DMS53 treated with DMSO at 0.1 percent for 48 hours (cell line): ENCODE results near the gene COLEC12.
"Not testable (repeated sequence)": the region's sequence is repeated elsewhere in the genome, so short reads cannot be mapped to it uniquely, and the experiment has no call there.

Source experiments
- DNase-seq: peaks from one replicate; lab custom pipeline; 2025; ENCODE audit not compliant: unreplicated experiment; lab: John Stamatoyannopoulos, UW

The COLEC12 gene

DNA sequence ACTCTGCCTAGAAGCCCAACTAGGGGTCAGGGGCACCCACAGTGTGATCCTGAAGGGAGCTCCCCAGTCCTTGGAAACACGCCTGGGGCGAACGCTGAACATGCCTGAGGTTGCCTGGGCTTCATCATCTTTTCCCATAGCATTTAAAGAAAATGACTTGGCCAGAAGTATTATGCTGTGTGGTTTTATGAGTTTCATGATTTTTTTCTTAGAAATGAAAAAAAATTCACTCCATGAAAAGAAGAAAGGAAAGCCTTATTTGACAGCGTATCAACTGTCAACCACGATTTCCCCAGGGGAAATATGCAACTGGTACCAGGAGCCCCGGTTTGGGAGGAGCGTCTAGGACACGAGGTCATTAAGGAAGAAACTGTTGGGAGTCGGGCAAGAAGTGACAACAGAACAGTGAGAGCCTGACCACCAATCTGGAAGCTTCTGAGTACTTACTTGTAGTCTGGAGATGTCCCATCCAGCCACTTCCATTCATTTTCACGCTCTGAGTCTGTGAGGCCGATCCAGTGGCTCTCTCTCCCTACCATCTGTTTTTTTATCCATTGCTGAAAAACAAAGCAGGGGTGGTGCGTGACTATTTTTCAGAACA lies 169.2 kb downstream of the COLEC12 start:
- no peak for DNase-seq

DNA sequence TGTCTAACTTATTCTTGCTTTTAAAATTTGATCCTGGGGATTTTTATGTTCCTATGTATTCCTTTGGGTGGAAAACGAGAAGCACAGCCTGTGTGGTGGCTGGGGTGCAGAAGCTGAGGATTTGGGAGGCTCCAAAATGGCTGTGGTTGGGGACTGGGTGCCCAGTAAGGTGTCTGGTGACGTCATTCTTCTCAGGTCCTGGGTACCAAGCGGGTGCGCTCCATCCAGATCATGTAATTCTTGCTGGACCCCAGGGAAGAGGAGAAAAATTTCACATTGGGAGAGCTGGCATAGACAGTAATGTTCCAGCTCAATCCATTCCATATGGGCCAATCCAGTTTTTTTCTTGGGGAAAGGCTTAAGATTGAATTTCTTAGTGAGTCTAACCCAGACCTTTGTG lies 171.6 kb downstream of the COLEC12 start:
- no peak for DNase-seq

DNA sequence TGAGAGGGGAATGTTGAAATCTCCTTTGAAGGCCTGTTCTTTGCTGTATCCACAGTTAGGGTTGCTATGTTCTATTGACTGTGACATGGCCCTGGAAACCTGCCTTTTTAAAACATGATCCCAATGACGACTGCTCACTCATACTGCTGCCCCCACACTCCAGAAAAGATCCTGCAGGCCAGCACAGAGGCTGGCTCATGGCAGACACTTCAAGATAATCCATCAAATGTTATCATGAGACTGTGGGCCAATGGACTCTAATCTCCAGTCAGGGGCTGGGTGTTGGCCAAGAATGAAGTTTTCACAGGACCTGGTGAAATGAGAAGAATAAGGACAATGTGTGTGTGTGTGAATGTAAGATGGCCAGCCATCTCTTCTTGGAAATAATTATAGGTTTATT lies 173.7 kb downstream of the COLEC12 start:
- no peak for DNase-seq

DNA sequence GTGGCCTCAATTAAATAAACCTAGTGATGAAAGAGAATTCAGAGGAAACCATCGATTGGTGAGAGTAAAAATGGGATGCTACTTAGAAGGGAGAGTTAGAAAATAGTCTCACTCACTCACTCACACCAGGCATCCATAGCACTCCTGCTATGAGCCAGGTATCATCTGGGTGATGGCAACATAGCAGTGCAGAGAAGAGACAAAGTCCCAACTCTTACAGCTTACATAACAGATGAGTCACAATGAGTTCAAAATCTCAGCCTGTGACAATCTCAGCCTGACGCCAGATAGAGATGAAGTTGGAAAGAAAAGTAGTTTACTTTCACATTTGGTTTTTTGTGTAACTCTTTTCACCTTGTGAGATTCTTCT lies 177.3 kb downstream of the COLEC12 start:
- peak; percentile 12 for DNase-seq

DNA sequence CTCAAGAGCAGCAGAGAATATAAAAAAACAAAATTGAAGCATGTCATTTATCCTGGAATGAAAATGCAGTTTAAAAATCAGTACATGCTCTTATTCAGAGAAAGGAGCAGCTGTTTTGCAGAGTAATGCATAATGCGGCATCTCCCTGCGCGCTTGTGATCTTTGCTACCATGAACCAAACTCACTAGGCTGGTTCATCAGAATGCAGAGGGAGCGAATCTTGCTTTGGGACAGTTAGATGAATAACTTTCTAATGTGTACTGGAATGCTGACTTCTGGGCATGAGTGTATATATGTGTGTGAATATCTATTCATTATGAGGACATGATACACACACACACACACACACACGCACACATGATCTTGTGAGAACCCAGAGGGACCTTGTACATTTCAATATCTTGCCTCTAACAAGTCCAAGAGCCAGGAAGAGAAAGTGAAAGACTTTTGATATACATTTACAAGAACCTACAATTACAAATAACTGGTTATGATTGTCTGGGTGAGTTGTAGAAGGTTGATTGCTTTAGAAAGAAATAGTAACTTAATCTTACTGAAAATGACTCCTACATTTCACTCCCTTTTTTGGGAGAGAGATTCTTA lies 178.5 kb downstream of the COLEC12 start:
- DNase-seq = no peak

DNA sequence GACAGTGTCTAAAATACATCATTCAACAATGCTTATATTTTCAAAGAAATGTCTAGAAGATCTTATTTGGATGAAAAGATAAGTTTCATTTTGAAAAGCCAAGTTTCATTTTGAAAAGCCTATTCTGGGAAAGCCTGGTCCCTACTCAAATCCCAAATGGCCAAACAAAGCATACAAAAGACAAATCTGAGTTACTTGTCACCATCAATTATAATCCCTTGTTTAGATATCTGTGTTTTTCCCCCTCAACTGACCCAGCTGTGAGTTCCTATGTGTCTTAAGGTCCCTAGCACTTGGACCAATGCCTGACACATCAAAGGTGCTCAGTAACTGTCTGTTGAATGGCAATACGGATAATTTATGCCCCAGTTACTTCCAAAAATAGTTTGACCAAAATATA lies 180.3 kb downstream of the COLEC12 start:
- no peak for DNase-seq

DNA sequence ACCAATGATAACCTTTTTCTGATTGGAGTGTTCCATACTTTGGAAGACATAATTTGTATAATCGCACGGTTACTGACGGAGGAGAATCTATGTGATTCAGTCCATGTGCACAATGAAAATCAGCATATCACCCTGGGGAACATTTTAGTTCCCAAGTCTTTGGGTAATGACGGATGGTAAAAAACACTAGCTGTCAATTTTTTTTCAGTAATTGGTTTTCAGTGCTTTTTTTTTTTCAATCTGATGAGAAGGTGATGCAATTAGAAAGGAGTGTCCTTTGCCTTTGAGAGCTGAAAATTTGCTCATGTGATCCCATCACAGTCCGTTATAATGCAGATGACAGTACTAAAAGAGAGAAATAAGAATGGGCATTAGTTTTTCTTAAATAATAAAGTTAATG lies 180.8 kb downstream of the COLEC12 start:
- DNase-seq = no peak

DNA sequence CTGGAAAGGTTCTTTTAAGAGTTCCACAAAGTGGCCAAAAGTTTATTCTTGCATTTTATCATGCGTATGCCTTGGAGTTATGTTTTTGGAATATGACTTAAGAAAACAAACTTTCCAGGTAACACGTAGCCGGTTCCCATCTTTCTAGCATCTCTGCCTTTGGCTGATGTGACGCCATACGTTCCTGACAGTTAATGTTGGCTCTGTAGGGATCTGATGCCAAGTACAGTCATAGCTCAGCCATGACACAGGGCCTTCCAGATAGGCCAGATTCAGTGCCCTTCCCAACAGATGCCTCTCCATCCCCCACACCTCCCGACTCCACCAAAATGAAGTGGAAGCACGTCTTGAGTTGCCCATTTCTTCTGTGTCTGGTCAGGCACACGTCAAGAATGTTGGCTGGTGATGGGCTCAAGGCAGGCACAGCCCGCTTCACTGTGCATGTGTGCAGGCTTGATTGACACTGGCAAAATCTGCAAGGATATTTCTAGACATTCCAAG lies 181.7 kb downstream of the COLEC12 start:
- DNase-seq = no peak

DNA sequence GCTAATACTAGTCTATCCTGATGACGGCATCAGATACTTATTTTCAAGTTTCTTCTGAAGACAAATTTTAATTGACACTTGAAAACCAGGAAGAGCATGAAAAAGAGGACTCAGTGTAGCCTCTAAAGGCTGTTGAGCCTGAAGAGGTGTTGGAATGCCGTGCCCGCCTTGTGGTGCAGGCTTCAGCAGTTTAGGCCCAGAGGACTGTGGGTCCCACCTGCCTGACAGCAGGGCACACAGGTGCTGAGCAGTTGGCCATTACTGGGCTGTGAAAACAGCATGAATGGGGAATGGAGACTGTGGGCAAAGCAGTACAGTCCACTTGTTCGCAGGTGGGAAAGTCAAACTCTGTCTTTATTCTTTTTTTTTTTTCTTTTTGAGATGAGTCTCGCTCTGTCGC lies 182.9 kb downstream of the COLEC12 start:
- DNase-seq = no peak

DNA sequence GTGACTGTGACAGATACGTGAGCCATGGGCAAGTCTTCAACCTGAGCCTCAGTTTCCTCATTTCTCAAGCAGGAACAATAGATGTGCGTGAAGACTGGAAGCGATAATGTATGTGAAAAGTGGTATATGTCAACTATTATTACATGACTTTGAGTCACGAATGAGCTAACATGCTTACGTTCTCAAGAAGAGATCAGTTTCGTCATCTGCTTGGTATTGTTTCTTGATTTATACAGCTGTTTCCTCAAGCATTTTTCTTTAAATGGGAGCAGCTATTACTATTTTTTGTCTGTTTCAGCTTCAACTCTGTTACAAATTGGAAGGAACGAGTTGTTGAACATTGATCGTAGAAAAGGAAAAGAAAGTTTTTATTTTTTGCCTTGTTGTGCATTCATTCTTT lies 184.1 kb downstream of the COLEC12 start:
- DNase-seq = no peak

DNA sequence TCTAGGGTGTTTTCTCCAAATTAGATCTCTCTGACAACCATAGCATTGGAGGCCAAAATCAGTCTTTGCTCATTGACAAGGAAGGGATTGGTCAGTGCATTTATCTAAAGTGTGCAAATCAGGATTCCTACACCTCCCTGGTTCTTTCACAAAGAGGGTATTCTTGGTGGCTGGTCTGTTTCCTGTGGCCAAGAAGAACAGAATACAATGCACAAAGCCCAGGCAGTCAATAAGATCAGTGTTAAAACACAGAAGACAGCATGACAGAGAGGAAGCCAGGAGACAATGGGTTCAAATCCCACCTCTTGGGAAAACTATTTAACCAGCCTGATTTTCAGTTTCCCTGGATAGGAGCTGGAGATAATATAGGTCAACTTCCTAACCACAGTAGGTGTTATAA lies 186.6 kb downstream of the COLEC12 start:
- no peak for DNase-seq

DNA sequence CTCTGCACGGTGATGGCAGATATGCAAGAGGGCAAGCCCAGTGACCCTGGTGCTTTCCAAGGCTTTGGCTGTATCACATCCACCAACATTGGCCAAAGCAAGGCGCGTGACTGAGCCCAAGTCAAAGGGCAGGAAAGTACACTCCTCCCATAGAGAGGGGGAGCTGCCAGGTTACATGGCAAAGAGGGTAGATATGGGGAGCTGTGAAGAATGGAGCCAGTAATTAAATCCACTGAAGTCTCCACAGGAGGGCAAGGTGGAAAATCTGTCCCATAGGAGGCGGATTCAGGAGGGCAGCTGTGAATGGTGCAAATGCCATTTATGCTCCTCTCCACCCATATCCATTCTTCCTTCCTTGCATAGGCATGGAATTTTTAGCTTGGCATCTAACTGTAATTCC lies 188.1 kb downstream of the COLEC12 start:
- DNase-seq = no peak

DNA sequence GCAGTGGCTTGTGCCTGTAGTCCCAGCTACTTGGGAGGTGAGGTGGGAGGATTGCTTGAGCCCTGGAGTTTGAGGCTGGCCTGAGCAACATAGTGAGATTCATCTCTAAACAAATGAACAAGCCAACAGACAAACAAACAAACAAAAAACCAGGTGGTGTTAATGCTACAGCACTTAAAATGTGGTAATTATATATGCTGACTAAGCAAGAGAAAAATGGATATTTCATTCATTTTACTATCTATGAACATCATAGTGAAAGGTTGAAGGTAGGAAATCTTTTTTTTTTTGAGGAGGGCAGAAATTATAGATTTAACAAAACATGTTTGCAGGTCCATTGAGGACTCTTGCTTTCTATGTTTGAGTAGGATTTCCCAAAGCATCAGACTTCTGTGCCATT lies 190.5 kb downstream of the COLEC12 start:
- DNase-seq = no peak

DNA sequence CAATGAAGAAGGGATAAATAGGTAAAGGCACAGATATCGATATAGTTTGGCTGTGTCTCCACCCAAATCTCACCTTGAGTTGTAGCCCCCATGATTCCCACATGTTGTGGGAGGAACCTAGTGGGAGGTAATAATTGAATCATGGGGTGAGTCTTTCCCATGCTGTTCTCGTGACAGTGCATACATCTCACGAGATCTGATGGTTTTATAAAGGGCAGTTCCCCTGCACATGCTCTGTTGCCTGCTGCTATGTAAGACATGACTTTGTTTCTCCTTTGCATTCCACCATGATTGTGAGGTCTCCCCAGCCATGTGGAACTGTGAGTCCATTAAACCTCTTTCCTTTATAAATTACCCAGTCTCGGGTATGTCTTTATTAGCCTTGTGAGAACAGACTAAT lies 192.4 kb downstream of the COLEC12 start:
- not testable (repeated sequence) for DNase-seq

DNA sequence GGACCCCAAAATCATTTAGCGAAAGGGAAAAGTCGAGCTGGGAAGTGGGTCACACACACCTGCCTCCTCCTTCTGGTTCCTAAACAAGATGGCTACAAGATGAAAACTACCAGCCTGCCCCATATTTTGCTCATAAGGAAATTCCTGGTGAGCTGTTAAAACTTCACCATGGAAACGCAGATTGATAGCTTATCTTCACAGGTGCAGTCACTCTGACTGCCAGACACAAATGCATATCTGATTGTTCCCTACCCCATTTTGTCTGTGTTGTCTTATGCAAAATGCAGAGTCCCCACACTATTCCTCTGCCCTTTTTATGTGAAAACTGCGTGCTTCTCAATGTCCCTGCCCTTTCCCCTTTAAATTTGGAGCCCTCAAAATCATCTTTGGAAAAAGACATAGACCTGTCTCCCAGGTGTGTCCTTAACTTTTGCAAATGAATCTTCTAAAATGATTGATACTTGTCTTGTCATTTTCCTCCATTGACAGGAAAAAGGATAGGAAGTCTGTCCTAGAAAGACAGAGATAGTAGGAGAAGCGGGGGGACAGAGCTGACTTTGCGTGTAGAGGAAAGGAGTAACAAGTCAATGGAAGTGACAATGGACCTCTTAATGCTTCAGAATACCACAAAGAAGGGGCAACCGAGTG lies 193.8 kb downstream of the COLEC12 start:
- no peak for DNase-seq

DNA sequence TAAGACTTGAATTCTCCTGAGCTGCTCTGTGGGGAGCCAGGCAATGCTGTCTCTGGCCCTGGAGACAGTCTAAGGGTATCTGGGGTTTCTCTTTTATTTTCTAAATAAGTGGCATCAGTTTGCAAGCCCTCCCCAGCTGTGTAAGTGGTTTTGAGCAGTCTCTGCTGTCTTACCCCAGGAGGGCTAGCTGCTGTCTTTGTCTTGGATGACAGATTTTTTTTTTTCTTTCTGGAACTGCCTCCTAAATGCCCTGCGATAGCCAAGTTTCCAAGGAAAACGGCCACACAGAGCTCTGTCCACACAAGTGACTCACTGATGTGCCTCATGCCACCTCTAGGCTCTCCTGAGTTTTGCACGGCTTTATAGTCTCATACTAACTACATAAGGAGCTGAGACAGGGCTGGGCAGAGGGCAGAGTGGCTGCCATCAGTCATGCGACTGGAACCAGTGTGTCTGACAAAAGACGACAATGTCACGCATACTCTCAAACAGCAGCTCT lies 195.4 kb downstream of the COLEC12 start:
- DNase-seq = peak; percentile 59

DNA sequence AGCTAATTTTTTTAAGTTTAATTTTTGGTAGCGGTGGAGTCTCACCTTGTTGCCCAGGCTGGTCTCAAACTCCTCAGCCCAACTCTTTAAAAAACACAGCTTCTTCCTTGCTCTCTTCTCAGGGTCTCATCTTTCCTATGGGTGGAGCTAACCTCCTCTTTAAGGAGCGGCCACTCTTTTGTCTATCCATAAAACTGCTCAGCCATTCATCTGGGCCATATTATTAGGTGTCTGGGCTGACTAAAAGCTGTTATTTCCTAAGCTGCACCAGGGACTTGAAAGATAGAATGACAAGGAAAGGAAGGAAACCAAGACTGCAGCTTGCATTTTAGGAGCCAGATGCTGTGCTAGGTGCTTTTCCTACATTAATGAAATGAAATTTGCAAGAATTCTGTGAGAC lies 196.9 kb downstream of the COLEC12 start:
- no peak for DNase-seq

DNA sequence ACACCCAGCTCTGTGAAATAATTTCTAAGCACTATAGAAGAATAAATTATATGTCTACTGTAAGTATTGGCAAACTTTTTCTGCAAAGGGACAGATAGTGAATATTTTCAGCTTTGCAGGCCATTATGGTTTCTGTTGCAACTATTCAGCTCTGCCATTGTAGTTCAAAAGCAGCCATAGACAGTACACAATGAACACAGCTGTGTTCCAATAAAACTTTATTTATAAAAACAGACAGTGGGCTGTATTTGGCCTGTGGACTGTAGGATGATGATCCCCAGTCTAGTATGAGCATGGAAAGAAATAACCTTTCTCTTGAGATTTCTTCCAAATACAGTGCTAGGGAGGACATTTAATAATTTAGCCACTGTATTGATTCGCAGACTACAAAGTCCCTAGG lies 197.5 kb downstream of the COLEC12 start:
- no peak for DNase-seq

DNA sequence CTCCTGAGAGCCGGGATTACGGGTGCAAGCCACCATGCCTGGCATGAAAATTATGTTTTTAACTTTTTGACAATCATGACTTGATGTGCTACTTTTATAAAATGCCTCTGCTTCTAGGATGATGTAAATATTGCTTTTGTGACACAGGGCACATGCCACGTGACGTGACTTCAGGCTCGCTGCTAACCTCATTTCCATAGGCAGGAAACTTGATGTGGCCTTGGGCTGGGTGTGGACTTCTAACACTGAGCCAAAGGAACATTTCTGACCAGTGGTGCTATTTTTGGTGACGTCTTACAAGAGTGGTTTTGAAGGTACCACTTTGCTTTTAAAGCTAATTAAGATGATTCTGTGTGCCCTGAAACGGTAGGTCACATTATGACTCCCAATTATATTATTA lies 198.4 kb downstream of the COLEC12 start:
- DNase-seq = no peak

DNA sequence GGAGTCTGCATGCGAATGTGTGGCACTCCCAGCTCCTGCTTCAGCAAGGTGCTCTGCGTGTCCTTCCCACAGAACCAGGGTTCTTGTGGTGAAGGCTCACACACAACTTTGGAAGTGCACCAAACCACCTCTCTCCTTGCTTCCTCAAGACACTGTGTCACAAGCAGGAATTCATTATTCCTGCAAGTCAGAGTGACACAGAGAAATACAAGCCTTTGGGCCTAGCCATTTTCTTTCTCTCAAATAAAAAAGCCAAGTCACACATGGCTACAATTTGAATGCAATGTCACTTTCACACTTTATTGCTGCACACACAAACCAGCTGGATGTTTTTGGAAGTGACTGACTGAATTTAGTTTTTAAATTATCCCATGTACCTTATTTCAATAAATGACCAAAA lies 202.6 kb downstream of the COLEC12 start:
- no peak for DNase-seq

DNA sequence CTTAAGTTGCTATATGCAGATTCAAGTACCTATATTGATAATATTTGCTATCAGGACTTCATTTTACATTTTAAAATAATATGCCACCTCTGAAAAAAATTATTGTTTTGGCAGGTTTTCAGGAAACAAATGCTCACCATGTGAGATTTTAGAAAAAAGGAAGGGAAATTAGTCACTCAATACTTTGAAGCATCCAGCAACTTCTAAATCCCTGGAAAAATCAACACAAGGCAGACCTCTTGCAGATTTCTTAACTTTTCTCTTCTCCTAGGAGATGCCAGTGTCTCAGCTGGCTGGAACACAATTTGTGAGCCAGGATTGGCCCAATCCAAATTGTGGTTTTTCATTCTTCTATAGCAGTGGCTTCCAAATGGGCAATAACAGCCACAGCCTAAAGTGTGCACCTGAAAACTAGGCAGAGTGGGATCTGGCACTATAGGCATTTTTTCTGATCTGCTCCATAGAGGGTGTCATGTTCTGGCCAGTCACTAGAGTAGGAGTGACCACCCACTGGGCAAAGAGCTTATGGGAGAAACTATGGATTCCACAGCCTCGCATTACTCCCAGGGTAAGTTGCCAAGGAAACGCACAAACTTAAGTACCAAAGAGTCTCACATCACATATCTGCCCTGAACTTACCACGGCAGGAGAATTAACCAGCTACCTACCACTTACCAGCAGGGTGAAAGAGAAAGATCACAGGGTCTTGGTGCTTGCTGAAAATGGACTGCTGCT lies 204.6 kb downstream of the COLEC12 start:
- no peak for DNase-seq

DNA sequence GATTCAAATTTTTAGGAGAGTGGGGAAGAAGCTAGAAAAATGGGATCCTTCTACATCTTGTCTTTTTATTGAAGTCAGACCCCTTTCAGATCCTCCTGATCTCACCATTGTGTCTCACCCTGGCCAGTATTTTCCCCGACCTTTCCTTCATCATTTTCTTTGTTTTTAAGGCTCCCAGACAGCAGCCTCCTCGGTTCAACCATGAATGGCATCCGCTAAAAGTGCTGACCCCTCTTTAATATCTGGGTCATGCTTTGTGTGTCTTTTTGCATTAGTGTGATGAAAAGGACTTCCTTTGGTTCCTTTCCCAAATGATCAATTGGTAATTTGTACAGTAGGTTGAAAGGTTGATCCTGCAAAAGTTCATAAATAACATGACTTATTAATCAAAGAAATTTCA lies 205.9 kb downstream of the COLEC12 start:
- no peak for DNase-seq
